ENCODE results near the gene GPR180.

Gene GPR180

DNA sequence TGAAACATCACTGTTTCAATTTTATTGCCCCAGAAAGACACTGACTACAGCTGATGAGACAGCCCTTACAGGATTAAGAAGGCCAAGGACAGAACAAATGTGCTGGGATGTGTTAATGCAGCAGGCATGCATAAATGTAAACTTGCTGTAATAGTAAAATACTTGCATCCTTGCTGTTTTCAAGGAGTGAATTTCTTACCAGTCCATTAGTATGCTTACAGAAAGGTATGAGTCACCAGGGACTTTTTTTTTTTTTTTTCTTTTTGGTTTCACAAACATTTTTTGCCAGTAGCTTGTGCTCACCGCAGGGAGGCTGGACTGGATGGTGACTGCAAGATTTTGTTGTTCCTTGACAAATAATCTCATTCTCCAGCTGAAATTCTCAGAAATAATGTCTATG is 55.1 kb downstream of the GPR180 start:
- Mint-ChIP-seq H3K9me3 (ENCODE audit: low read depth) (no peaks in the 10 kb centered on the region), H3K27me3 (peaks cover 10% of the 10 kb centered on the region), H3K4me1 (ENCODE audit: low read depth) (peaks cover 7% of the 10 kb centered on the region), H3K36me3 (peaks cover 2% of the 10 kb centered on the region), H3K27ac (peak overlapping the region; percentile 56), H3K4me3 (no peak overlapping the region)

DNA sequence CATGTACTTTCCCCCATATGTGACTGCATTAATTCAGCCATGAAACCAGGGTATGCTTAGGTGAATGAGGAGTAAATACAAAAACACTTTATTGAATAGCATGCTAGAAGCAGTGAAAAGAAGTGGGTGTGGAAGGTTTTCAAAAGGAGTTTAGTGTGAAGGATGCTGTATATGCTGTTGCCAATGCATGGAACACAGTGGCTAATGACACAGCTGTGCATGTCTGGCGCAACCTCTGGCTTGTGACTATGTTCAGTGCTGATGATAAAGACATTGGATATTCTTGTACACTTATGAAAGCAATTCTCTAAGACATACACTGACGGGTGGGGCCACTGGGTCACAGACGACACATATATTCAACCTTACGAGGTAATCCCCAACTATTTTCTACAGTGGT is 55.5 kb downstream of the GPR180 start:
- Mint-ChIP-seq H3K27ac (peak overlapping the region; percentile 56), H3K27me3 (peaks cover 12% of the 10 kb centered on the region), H3K4me3 (no peak overlapping the region), H3K4me1 (ENCODE audit: low read depth) (peaks cover 10% of the 10 kb centered on the region), H3K9me3 (ENCODE audit: low read depth) (no peaks in the 10 kb centered on the region), H3K36me3 (peaks cover 2% of the 10 kb centered on the region)

DNA sequence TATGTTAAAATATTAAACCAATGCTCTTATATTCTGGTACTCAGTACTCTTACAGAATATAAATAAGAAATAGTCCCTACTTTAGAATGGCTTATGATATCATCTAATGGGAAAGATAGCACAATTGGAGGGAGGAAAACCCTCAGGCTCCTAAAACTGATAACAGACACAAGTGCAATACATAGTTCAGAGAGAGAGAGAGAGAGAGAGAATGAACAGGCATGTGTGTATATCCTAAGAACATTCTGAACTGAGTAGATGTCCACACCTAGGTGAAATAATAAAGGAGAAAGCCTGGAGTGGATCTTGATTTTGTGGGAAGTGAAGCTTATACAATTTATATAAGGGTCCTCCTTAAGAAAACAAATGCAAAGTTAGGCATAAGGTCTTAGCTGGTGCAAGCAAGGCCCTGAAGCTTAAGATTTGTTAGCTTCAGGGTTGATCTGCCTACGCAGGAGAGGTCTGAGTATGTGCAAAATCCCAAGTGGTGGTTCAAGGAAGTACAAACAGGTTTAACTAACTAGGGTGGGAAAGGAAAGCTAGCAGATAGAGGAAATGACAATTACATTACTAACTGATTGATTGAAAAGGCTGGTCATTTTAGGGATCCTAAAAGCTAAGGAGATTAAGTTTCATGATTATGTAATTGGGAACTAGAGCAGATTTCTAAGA is 57.4 kb downstream of the GPR180 start:
- Mint-ChIP-seq H3K27ac (no peak overlapping the region), H3K4me1 (ENCODE audit: low read depth) (peaks cover 20% of the 10 kb centered on the region), H3K4me3 (no peak overlapping the region), H3K27me3 (peaks cover 18% of the 10 kb centered on the region), H3K9me3 (ENCODE audit: low read depth) (no peaks in the 10 kb centered on the region), H3K36me3 (peaks cover 2% of the 10 kb centered on the region)

DNA sequence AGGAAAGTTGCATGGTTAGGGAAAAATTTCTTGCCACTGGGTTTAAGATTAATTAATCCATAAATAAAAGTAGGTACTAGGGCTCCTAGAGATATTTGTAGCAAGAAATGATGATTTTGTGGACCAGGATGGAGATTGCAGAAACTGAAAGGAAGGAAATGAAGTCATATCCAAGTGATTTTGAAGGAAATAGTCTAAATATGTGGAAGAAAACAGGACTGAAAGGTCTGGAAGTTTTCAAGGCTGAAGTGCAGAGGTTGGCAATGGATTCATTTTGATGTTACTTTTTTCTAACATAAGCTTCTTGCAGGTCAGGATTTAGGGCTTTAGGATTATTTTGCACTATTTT is 57.9 kb downstream of the GPR180 start:
- no peaks in the 10 kb centered on the region for H3K9me3 Mint-ChIP-seq (ENCODE audit: low read depth)

DNA sequence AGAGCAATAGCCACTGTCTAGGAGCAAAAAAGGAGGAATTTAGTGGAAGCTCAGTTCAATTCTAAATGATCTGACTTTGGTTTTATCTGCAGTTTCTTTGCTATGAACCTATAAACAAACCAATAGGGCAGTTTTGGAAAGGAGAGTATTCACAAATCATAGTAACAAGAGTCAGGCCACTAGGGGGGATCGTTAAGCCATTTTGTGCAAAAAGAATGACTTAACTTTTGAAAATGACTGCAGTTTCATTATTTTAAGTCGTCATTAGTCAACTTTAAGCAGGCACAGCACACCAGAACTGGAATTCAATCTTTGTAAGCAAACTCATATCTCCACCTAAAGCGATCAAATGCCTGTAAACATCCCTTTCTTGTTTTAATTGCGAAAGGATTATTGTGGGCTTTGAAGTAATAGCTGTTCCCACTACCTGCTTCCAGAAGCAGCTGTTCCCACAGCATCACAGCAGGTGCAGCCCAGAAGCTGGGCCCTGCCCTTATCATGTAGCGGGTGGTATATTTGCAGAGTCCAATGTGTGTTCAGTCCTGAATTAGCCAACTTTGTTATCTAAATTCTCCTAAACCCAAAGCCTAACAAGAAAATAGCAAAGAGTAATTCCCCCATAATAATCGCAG is 59.2 kb downstream of the GPR180 start:
- no peak overlapping the region for H3K4me3 Mint-ChIP-seq
- no peaks in the 10 kb centered on the region for H3K36me3 Mint-ChIP-seq
- no peaks in the 10 kb centered on the region for H3K9me3 Mint-ChIP-seq (ENCODE audit: low read depth)
- H3K4me1 Mint-ChIP-seq (ENCODE audit: low read depth) = peaks cover 20% of the 10 kb centered on the region
- no peak overlapping the region for H3K27ac Mint-ChIP-seq
- H3K27me3 Mint-ChIP-seq = peaks cover 17% of the 10 kb centered on the region

More for the DNA sequence above, 57.9 kb downstream of the GPR180 start:
- peaks cover 17% of the 10 kb centered on the region for H3K27me3 Mint-ChIP-seq
- peaks cover 20% of the 10 kb centered on the region for H3K4me1 Mint-ChIP-seq (ENCODE audit: low read depth)
- H3K36me3 Mint-ChIP-seq = no peaks in the 10 kb centered on the region
- no peak overlapping the region for H3K4me3 Mint-ChIP-seq
- no peak overlapping the region for H3K27ac Mint-ChIP-seq

DNA sequence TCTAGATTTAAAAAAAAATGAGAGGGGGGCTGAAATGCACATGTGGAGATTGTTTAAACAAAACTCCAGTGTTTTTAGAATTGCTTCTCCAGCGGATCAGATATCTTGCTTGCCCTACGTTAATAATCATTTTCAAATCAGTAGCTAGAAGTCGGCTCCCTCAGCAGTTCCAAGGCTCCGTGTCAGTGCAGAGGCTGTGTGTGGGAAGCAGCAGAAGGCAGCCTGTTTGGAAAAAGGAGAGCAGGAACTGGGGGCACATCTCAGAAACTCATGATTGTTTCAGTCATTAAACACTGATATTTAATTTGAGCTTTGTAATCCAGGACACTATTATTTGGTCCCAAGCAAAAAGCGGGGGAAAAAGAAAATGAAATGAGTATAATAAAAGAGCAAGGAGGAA is 59.7 kb downstream of the GPR180 start:
- no peaks in the 10 kb centered on the region for H3K9me3 Mint-ChIP-seq (ENCODE audit: low read depth)
- H3K4me1 Mint-ChIP-seq (ENCODE audit: low read depth) = peaks cover 25% of the 10 kb centered on the region
- H3K4me3 Mint-ChIP-seq = no peak overlapping the region
- H3K36me3 Mint-ChIP-seq = no peaks in the 10 kb centered on the region
- peaks cover 17% of the 10 kb centered on the region for H3K27me3 Mint-ChIP-seq
- no peak overlapping the region for H3K27ac Mint-ChIP-seq

DNA sequence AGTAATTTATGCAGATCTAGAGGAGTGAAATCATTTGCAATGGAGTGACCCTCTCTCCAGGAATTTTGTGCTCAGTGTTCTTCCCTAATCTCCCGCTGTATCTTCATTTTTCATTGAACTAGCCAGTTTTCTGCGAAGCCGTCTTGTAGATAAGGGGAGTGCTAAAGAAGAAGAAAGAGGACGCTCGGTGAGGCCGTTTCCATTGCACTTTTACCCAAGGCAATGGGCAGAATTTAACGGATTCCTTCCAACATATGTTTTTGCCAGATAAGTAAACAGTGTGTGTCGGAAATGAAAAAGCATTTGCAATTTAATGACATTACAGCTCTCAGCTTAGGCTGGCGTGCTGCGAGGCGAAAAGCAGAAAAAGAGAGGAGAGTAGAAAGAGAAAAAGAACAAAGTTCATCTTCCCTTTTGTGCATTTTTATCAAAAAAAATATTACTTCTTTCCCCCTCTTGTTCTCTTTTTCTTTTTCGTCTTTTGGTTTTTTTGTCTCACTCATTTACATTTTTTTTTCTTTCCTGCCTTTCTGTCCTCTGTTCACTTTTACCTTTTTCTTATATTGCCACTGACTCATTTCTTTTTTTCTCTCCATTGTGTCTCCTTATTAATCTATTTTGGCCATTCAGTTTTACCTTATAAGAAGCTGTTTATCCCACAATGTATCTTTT is 60.8 kb downstream of the GPR180 start:
- H3K4me3 Mint-ChIP-seq = peak overlapping the region; percentile 54
- peaks cover 28% of the 10 kb centered on the region for H3K4me1 Mint-ChIP-seq (ENCODE audit: low read depth)
- H3K27me3 Mint-ChIP-seq = peaks cover 17% of the 10 kb centered on the region
- no peaks in the 10 kb centered on the region for H3K36me3 Mint-ChIP-seq
- no peaks in the 10 kb centered on the region for H3K9me3 Mint-ChIP-seq (ENCODE audit: low read depth)
- no peak overlapping the region for H3K27ac Mint-ChIP-seq

DNA sequence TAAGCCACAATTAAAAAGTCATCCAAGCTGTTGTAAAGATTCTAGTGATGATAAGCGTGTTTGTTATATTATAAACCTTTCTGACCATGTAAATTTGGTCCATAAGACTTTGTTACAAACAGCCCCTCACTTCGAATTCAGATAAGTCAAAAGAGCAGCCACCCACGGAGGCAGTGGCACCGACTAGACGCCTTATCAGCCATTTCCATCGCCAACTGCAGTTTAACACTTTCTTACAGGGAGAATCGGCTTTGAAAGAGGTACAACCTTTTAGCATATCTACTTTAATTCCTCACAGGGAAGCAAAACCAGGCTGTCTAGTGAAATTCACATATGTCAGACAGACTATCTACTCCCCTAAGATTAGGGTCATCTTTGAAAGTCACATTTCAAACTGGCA is 63.2 kb downstream of the GPR180 start:
- H3K27me3 Mint-ChIP-seq = peaks cover 17% of the 10 kb centered on the region
- no peak overlapping the region for H3K4me3 Mint-ChIP-seq
- no peak overlapping the region for H3K27ac Mint-ChIP-seq
- peaks cover 42% of the 10 kb centered on the region for H3K4me1 Mint-ChIP-seq (ENCODE audit: low read depth)
- H3K36me3 Mint-ChIP-seq = no peaks in the 10 kb centered on the region
- no peaks in the 10 kb centered on the region for H3K9me3 Mint-ChIP-seq (ENCODE audit: low read depth)

DNA sequence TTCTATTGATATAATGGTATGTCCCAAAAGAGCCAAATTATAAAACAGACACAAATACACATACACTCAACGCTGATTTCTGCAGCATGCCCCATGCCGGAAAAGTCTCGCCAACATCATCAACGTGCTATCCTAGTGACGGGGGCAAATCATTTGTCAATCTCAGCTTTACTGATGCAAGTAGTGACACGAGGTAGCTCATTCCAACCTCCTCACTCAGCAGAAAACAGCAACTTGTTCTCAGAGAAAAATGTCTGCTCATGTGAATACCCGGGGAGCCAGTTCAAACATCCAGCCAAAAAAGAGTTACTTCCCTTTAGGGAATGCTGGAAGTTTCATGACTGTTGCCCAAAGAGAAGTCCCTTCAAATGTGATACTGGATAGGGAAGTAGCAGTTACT is 64.4 kb downstream of the GPR180 start:
- H3K4me1 Mint-ChIP-seq (ENCODE audit: low read depth) = peaks cover 42% of the 10 kb centered on the region
- no peaks in the 10 kb centered on the region for H3K36me3 Mint-ChIP-seq
- no peak overlapping the region for H3K4me3 Mint-ChIP-seq
- H3K27me3 Mint-ChIP-seq = peaks cover 16% of the 10 kb centered on the region
- H3K9me3 Mint-ChIP-seq (ENCODE audit: low read depth) = no peaks in the 10 kb centered on the region
- no peak overlapping the region for H3K27ac Mint-ChIP-seq

DNA sequence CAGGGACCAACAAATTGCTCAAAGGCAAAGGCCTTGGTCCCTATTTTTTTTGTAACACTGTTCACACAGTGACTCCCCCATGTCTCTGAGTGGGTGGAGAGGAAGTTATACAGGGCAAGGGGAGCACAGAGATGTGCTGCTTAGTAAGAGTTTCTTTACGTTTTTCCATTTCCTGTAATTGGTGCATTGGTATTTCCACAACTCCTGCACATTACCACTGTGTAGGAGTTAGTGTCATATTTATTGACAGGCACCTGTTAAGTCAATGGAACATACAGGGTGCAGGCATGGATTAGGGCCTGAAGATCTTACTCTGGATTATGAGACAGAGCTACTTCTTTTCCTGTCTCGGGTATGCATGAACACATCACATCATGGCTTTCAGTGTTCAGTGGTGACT is 65.5 kb downstream of the GPR180 start:
- Mint-ChIP-seq H3K4me3 (peak overlapping the region; percentile 57), H3K9me3 (ENCODE audit: low read depth) (no peaks in the 10 kb centered on the region), H3K4me1 (ENCODE audit: low read depth) (peaks cover 39% of the 10 kb centered on the region), H3K27ac (peak overlapping the region; percentile 84), H3K27me3 (peaks cover 10% of the 10 kb centered on the region), H3K36me3 (no peaks in the 10 kb centered on the region)

DNA sequence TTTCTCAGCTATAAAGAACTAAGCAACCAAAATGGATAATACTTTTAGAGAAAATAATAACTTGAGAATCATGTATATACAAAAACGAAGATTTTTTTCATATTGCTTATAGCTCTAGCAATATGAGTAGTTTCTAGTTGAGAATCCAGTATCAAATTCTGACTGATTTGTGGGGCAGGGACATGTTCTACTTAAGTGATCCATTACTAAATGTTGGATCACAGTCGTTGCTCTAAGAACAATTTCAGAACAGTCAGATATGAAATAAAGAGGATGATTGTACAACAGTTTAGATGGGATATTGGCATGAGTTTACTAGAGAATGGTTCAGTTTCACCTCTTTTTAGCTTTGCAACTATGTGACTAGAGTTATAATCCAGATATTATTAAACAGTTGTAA is 70.7 kb downstream of the GPR180 start:
- H3K27me3 Mint-ChIP-seq = no peaks in the 10 kb centered on the region
- H3K4me1 Mint-ChIP-seq (ENCODE audit: low read depth) = peaks cover 14% of the 10 kb centered on the region
- H3K27ac Mint-ChIP-seq = no peak overlapping the region
- H3K9me3 Mint-ChIP-seq (ENCODE audit: low read depth) = no peaks in the 10 kb centered on the region
- H3K36me3 Mint-ChIP-seq = no peaks in the 10 kb centered on the region
- no peak overlapping the region for H3K4me3 Mint-ChIP-seq

DNA sequence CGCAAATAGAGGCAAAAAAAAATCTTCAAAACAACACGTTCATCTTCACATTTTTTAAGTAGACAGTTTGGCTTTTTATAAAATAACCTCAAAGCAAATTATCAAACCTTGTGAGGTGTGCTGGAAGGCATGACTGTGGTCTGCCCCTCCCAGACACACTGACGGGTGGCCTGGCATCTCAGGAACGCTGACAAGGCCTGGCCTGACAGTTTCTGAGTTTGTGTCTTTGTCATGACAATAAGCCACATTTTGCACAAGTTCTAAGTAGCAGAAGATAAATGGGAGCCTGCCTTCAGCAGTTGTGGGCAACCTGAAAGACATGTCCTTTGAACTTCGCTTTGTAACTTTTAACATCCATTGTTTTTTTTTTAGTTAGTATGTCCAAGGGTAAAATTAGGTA is 72.2 kb downstream of the GPR180 start:
- H3K9me3 Mint-ChIP-seq (ENCODE audit: low read depth) = no peaks in the 10 kb centered on the region
- H3K27ac Mint-ChIP-seq = no peak overlapping the region
- H3K36me3 Mint-ChIP-seq = no peaks in the 10 kb centered on the region
- H3K27me3 Mint-ChIP-seq = peaks cover 3% of the 10 kb centered on the region
- no peak overlapping the region for H3K4me3 Mint-ChIP-seq
- no peaks in the 10 kb centered on the region for H3K4me1 Mint-ChIP-seq (ENCODE audit: low read depth)

DNA sequence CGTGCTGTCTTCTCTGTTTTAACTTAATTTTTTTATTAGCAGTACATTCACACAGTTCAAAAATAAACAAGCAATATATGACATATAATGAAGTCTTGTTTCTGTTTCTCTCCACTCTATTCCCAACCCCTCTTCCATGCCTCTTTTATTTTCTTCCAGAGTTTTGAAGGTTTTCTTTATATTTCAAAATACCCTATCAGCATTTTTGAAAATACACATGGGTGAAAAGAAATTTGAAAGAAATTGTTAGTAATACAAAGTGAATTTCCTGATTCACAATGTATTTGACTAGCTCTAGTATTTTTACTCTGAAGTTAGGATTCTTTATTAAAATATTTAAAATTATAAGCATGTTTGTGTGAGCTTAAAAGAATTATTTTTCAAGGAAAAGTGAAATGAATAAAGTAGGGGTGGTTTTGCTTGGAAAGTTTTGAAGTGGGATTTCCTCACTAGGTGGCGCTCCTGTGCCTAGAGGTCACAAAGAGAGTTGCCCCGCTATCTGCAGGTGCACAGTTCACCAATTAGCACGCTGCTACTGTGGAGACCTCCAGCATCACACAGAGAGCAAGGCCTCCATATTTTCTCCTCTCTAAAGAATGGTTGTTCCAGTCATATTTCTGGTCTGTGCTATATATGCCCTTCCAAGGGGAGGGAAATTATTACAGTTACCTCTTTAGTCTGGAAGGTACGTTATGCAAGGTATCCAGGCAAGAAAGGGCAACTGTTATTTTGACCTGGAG is 73.1 kb downstream of the GPR180 start:
- H3K27ac Mint-ChIP-seq = no peak overlapping the region
- peaks cover 10% of the 10 kb centered on the region for H3K27me3 Mint-ChIP-seq
- H3K4me1 Mint-ChIP-seq (ENCODE audit: low read depth) = no peaks in the 10 kb centered on the region

DNA sequence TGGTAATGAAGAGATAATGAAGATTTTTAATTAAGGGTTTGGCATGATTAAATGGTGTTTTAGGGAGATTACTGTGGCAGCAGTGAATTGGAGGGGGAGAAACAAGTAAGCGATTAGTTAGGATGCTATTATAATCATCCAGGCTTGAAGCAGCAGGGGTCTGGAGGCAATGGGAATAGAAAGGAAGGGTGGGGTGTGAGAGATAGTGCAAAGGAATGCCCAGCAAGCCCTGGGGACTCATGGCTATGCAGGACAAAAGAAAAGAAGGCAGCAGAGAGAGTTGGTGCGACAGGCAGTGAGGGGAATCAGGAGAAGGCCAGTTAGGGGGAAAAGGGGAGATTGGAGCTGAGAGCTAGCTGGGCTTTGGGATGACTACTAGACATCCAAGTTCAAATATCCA is 76.1 kb downstream of the GPR180 start:
- peaks cover 20% of the 10 kb centered on the region for H3K27me3 Mint-ChIP-seq
- no peaks in the 10 kb centered on the region for H3K4me1 Mint-ChIP-seq (ENCODE audit: low read depth)
- H3K4me3 Mint-ChIP-seq = no peak overlapping the region
- no peaks in the 10 kb centered on the region for H3K9me3 Mint-ChIP-seq (ENCODE audit: low read depth)
- H3K36me3 Mint-ChIP-seq = no peaks in the 10 kb centered on the region
- H3K27ac Mint-ChIP-seq = no peak overlapping the region

More for the DNA sequence above, 73.1 kb downstream of the GPR180 start:
- Mint-ChIP-seq H3K36me3 (no peaks in the 10 kb centered on the region), H3K9me3 (ENCODE audit: low read depth) (no peaks in the 10 kb centered on the region), H3K4me3 (no peak overlapping the region)

DNA sequence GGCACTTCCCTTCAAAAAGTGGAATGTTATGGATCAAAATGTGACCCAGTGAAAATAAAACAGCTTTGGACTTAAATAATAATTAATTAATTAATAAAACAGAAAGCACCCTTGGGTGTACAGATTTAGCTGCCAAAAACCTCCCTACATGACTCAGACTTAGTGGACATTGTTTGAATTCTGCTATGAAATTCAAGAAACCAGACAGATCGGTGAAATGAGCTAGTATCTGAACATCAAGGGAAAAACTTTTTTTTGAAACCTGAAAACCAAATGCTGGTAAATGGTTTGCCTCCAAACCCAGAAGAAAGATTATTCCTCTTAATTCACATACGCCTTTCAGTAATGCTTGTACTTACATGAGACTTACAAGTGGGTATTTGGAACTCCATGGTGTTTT is 77.2 kb downstream of the GPR180 start:
- H3K27ac Mint-ChIP-seq = no peak overlapping the region
- H3K27me3 Mint-ChIP-seq = peaks cover 27% of the 10 kb centered on the region
- H3K4me1 Mint-ChIP-seq (ENCODE audit: low read depth) = no peaks in the 10 kb centered on the region

More for the DNA sequence above, 77.2 kb downstream of the GPR180 start:
- no peak overlapping the region for H3K4me3 Mint-ChIP-seq
- no peaks in the 10 kb centered on the region for H3K36me3 Mint-ChIP-seq
- H3K9me3 Mint-ChIP-seq (ENCODE audit: low read depth) = no peaks in the 10 kb centered on the region
